HG03521 (cell line): ENCODE data around the gene KCNK16.

ENCODE experiments used
- ATAC-seq: cut with Tn5 transposase; IDR thresholded peaks from one replicate; pipeline ENCODE4 v1.9.1; 2021; ENCODE audit warnings: mild to moderate bottlenecking, moderate library complexity; ENCODE audit not compliant: unreplicated experiment

The KCNK16 gene

DNA sequence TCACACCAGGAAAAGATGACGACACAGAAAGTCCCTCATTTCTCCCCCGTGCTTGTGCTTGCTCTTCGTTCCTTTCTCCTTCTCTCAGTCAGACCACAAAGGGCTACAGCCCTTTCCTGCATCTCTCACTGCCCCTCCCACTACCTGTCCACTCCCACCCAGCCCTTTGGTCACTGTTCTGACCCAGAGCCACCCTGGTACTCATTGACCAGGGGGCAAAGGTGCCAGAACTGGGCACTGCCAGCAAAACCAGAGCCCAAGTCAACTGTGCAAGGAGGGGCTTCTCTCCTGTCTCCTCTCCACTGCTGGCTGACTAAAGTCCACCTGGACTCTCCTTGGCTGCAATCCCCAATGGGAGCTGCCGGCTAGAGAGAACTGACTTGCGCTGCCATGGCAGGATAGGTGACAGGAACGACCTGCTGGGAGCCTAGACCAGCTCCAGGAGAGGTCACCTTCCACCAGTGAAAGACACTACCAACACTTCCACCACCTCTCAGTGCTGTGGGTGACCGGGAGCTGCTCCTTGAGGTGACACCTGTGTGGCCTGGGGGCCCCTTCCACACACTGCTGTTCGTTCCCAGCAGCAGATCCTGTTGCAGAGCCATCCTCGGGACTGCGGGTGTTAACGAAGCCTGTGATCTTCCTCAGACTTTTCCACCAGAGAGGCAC, 41.1 kb downstream of the KCNK16 start:
- ATAC-seq, result no peak

DNA sequence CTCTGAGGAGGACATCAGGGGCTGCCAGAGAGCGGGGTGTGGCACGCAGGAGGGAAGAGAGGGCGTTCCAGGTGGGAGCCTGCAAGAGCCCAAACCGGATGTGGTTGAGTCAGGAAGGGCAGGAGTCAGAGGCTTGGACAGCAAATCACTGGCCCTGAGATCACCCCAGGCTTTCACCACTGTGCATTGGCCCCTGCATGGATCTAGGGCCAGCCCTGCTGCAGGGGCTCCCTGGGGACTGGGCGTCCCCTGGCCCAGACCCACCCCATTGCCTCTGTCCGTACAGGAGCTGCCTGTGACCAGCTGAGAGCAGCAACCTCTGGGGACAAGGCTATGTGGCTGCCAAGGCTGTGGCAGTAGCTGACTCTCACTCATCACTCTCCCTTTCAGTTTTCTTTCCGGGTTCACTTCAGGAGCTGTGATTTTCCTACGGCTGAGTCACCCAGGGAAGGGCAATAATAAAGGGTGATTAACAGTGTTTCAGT, 42.2 kb downstream of the KCNK16 start:
- no peak for ATAC-seq

DNA sequence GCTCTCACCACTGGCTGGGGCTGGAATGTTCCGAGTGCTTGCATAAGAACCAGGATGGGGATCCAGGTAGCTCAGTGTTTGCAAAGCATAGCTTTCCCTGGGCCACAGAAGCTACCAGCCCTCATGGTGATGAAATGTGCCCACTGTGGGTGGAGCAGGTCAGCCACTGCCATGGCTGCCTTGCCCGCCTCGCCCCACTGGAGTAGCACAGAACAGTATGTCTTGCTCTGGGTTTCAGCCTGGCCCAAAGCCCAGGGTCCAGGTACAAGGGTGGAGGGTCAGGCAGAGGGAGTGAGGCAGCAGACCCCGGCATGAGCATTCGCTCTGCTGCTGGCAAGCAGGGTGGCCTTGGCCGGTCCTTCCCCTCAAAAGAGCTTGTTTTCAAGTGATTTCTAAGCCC, 43.0 kb downstream of the KCNK16 start:
- no peak for ATAC-seq

- ATAC-seq, result no peak
Observed at GRCh38 chr6:39276379-39276995, 46.0 kb downstream of the KCNK16 start.

DNA sequence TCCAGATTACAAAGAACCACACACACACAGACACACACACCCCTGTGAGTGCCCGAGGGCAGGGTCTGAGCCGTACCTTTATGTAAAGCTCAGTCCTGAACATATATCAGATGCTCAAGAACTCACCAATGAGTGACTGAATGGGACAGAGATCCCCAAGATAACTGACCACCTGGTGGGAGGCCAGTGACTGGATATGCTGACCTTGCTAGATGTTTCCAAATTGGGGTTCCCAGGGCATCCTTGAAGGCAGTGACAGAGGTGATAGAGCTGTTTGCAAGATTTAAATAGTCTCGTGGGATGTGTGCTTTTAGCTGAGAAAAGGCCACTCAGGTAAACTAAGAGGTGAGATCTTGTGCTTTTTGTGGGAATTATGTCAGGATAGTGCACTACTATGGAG, 47.6 kb downstream of the KCNK16 start:
- no peak for ATAC-seq

DNA sequence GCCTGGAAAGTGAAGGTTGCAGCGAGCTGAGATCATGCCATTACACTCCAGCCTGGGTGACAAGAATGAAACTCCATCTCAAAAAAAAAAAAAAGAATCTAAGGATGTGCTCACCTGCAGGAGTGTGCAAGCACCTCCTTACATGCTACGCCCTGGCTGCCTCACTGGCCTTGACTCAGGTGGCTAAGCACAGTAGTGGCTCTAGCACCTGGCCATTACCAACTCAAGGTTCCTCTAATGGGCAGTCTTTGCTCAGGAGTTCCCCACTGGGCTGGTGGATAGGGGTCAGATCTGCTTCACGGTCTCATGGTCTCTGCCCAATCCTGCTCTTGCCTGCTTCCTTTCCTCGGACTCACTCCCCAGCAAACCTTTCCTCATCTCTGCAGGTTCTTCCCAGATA, 48.0 kb downstream of the KCNK16 start:
- ATAC-seq, result no peak

GRCh38 chr6:39273406-39273821, 49.1 kb downstream of the KCNK16 start:
- ATAC-seq, result no peak

DNA sequence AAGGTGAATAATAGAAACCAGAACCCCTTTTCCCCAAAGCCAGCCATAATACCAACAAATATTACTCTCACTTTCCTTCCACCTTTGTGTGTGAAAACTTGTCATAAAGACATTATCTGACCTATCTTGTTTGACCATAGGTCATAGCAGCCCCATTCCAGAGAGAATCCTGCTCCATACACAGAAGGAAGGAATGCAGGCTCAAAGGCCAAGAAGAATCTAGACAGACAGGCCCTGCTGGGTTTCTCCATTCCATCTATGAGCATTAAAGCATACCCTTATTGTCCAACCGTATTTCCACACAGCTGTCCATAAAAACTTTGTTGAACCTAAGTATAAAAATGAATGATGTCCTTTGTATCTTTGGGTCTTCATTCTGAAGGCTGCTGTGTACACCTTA, 52.5 kb downstream of the KCNK16 start:
- ATAC-seq, result no peak

- no peak for ATAC-seq
Observed at GRCh38 chr6:39268721-39269120, 53.8 kb downstream of the KCNK16 start.

DNA sequence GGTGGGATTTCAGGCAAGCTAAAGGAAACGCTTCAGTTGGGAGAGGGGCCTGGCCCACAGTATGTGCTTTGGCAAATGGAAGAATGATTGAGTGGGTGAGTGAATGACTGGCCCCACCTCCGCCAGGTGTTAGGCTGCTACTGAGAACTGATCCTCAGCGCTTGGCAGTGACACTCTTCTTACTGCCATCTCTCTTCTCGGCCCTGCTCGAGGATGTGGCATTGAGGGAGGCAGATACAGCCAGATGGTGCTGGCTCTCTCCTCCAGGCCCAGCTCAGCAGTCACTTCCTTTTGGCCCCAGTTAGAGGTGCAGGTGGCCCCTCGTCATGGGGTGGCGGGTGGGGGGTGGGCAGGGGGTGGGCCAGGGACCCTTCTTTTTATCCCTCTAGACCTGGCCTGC, 54.3 kb downstream of the KCNK16 start:
- no peak for ATAC-seq

DNA sequence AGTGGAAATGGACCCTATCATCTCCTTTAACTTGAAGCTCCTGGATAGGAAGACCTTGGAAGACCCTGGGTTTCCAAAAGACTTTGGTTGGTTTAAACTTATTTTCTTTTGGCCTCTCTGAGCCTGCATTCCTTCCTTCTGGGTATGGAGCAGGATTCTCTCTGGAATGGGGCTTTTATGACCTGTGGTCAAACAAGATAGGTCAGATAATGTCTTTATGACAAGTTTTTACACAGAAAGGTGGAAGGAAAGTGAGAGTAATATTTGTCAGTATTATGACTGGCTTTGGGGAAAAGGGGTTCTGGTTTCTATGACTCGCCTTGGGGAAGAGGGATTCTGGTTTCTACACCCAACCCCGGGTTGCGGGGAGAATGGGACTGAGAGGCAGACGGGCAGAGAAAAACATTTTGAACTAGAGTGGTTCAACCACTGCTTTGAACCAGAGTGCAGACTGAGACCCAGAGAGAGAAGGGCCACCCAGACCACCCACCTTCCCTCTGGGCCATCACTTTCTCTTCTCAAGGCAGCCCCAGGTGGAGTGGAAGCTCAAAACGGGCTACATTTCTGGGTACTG, 55.6 kb downstream of the KCNK16 start:
- no peak for ATAC-seq

- ATAC-seq, result no peak
Observed at GRCh38 chr6:39266375-39266774, 56.1 kb downstream of the KCNK16 start.
